OCI-M1 (cell line): ENCODE results near the gene RBP5.

Experiments used
- DNase-seq: peaks from one replicate; lab custom pipeline; 2025; lab: John Stamatoyannopoulos, UW

The RBP5 gene

DNA sequence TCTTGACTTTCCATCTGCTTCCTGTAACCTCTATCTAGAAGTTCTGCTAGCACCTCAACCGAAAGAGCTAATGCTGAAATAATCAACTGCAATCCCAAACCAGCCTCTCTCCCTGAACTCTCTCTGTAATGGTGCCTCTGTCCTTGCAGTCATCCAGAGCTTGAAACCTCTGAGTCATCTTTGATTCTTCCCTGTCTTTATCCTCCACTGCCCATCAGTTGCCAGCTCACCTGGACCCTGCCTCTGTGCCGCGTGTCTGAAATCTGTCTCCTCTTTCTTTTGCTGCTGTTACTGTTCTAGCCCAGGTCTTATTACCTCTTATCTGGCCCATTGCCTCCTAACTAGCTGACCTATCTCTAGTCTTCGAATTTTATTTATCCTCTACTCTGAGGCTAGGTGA is 17.0 kb upstream of the RBP5 start:
- no peak for DNase-seq

DNA sequence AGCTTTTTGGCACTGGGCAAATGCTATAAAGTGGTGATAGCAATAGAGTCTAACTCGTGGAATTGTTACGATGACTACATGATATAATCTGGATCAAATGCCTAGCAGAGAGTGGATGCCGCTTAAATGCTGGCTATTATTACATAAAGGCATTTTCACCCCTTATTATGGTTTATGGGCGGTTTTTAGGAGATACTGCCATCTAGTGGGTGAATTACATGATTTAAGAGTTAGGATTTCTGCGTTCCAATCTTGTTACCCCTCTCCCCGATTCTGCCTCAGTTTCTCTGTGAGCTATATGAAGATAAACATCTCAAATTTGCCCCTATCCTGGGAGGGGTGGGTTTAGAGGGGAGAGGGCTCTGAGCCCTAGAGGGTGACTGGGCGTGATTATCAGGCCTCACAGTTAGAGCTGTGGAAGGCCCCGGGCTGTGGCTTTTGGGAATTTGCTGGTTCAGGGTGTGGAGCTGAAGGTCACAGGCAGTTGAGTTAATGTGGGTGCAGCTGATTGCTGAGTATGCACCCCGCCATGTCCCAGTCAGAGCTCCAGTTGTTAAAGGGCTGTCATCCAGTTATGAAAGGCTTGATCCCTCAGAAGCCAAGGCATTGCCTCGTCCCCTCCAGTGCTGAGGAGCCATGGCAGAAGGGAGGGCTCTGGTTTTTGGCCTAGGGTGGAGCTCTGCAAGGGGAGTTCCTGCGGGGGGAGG is 15.9 kb upstream of the RBP5 start:
- peak; percentile 65 for DNase-seq

DNA sequence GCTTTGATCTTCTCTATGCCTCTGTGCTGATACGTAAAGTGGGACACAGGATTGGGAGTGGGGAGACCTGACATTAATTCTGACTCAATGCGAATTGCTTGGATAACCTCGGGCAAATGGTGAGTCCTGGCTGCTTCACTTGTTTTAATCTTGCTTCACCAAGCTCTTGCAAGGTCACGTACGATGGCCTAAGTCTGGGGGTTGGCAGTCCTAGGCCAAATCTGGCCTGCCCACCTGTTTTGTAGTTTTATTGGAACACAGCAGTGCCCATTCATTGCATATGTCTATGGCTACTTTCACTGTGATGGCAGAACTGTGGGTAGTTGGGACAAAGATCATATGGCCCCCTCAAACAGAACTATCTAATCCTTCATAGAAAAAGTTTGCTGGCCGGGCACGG is 14.9 kb upstream of the RBP5 start:
- no peak for DNase-seq

- no peak for DNase-seq
These were observed 14.2 kb upstream of the RBP5 start for GRCh38 chr12:7142809-7143465.

- peak; percentile 82 for DNase-seq
These were observed 13.5 kb upstream of the RBP5 start for GRCh38 chr12:7142056-7142644.

GRCh38 chr12:7141351-7142005 is 12.8 kb upstream of the RBP5 start:
- no peak for DNase-seq

DNA sequence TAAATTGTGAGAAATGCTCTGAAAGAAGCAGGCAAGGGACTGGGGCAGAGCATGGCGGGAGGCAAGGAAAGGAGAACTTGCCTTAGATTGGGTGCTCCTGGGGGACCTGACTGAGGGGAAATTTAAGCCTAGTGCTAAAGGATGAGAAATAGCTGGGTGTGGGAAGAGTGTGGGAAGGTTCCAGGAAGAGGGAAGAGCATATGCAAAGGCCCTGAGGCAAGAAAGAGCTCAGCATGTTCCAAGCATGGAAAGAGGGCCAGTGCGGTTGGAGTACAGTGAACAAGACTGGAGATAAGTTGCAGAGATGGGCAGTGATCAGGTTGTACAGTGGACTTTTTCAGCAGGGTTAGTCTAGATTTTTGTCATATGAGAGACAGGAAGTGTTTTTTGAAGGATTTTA is 10.5 kb upstream of the RBP5 start:
- no peak for DNase-seq

GRCh38 chr12:7137908-7138307 is 9.2 kb upstream of the RBP5 start:
- DNase-seq = no peak

DNA sequence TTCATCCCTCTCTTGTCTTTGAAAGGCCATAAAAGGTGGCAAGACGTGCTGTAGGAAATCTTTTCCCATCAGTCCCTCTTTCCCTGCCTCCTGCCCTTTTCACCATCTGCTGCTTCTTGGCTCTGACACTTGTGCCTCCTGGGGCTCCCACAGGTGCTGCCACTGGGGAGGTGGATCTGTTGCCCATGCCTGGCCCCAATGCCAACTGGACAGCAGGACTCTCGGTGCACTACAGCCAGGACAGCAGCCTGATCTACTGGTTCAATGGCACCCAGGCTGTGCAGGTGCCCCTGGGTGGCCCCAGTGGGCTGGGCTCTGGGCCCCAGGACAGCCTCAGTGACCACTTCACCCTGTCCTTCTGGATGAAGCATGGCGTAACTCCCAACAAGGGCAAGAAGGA is 8.0 kb upstream of the RBP5 start:
- no peak for DNase-seq

GRCh38 chr12:7136071-7136470 is 7.4 kb upstream of the RBP5 start:
- DNase-seq = no peak

GRCh38 chr12:7134396-7135166 is 5.9 kb upstream of the RBP5 start:
- DNase-seq = no peak

DNA sequence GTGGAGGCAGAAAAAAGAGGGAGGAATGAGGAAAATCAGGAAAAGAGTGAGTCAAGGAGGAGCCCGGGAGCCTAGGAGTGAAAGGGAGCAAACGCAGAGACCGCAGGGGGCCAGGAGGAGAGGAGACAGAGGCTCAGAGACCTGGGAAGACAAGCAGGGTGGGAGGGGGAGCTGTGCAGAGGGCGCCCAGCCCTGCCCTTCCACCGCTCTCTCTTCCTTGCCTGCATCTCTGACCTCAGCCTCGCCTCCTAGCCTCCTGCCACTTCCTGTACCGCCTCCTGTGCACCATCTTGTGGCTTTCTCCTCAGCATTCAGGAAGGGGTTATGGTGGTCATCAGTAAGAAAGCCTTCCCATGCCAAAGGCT is 2.8 kb upstream of the RBP5 start:
- peak; percentile 17 for DNase-seq

DNA sequence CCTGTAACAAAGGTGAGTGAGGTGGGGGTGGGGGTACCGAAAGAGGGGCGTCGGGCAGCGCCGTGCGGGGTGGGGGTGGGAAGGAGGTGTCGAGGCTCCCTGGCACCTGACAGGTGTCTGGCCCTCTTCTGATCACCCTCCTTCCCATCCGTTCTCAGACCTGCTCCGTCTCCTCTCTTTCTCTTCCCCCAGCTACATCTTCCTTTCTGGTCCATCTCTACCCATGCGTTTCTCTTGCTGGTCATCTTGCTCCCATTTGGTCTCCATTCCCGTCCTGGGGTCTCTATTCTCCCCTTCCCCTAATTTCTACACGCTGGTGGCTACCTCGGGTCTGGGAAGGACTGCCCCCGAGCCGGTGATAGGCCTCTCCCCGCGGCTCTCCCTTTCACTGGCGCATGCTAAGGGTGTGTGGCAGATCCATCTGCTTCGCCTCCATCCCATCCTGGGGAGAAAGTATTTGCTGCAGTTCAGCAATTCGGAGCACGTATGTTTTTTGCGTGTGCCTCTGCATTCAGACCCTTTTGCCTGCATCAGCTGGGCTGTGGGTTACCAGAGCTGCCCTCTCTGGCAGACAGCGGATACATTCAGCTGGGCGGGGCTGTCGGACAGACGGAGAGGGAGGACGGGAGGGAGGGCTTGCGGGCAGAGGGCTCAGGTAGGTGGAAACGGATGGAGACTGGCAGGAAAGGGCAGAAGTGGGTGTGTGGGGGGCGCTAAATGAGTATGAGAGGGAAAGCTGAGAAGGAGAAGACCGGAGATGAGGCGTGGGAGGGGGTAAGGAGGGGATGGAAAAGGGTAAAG is 2.2 kb upstream of the RBP5 start:
- DNase-seq = peak; percentile 61

GRCh38 chr12:7129872-7130691 is 1.4 kb upstream of the RBP5 start, which contains the start of gene CLSTN3:
CLSTN3 (plus strand) TSS chr12:7130371; CDS start chr12:7130649, 278 bp downstream.
- DNase-seq = peak; percentile 86

GRCh38 chr12:7129287-7129871 is 690 bp upstream of the RBP5 start:
- DNase-seq = no peak

DNA sequence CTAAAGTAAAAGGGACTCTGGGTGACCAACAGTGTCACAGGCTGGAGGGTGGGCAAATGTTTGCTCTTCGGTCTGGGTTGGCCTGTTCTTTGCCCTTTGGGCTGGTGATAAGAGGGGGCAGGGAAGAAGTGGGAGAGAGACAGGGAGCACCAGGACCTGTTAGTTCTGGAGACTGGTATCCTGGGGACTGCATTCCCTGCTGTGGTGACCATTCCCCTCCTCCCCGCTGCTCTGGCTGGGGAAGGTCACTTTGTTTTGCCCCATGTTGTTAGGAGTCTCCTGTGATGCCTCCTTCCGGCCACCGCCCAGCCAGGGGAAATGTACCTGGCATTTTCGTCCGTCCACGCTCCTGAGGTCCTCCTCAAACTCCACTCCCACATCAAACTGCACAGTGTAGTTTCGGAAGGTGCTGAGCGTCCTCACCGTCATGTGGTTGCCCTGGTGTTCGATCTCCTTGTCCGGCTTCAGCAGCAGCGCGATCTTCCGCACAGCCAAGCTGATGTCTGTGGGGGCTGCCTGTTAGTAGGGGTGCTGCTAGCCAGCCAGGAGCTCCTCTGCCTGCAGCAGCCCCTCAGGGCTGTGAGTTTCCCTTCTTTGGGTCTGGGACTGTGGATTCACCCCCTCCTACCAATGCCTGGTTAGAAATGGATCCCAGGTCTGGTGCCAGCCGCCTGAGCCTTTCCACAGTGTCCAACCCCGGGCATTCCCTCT is 618 bp downstream of the RBP5 start:
- DNase-seq = no peak

DNA sequence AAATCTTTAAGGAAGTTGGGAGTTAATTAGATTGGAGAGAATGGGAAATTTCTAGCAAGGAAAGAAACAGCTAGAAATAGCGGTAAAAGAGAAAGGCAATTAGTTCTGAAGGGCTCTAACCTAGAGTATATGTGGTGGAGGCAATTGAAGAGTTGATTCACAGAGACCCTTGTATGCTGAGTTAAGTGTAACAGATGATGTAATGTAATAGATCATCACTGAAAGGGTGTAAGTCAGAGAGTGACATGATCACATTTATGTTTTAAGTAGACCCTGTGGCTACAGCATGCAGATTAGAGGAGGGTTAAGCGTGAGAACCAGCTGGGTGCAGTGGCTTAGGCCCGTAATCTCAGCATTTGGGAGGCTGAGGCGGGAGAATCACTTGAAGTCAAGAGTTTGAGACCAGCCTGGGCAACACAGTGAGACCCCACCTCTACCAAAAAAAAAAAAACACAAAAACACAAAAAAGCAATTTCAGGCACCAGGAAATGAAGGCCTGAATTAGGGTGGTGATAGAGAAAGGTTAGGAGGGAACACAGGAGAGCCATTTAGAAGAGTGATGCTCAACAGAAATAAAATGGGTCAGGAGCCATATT is 3.0 kb downstream of the RBP5 start:
- no peak for DNase-seq

DNA sequence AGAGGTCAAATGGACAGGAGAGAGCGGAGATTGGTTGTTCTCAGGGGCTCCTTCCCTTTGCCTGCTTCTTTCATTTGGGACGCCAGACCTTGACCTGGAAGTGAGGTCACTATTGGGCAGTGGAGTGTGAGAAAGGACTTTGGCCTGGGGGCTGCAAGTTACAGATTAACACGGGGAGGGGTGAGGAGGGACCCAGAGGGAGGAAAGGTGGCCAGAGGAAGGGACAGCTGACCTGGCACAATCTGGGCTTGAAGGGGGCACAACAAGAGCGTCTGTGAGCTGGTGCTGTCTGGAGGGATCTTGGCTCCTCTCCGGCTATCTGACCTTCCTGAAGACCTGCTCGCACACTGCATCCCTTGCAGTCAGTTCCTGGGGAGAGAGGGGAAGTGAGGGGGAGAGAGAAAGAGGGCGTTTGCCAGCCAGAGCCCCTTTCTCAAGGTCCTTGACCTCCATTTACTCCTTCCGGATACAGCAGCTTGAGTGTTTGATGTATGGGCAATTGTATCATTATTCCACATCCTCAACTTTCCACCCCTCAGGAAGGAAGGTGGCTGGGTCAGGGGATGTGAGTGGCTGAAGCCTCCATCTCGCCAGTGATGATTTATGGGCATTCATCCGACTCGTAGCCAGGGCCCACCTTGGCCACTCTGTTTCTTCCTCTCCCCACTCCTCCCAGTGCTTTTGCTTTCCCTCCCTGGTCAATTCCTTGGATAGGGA is 4.7 kb downstream of the RBP5 start:
- no peak for DNase-seq
